Body of pancreas (tissue), 4 donors: ENCODE results near the gene CHRNA10. TPM values are rescaled to one million over a fixed set of nuclear protein-coding genes. Genes with fewer than 3 reads are reported as not detected.

Source experiments
- ATAC-seq: fragments of 150-250 bp; one replicate; pipeline ENCODE4 v1.9.1; 2016
- DNase-seq, 4 donors: peaks; one replicate each; pipeline ENCODE4 v3.0.0-alpha.2; 2019
- H3K27ac ChIP-seq, 4 donors: fragments of 200-600 bp; sonication (generic); 1 replicate in 3 of 4; 2 replicates in 1 of 4; pipeline versions ENCODE4 v1.5.1 to v1.6.1; 2016 to 2019; ENCODE audit warnings: mild to moderate bottlenecking in 1 of 4, mixed read lengths in 1 of 4, moderate library complexity in 1 of 4
- H3K27me3 ChIP-seq, 2 donors: fragments of 200-600 bp; sonication (generic); one replicate each; pipeline ENCODE4 v1.6.0; 2016; ENCODE audit warnings: mild to moderate bottlenecking in 1 of 2
- H3K36me3 ChIP-seq, 2 donors: fragments of 200-600 bp; sonication (generic); replicated peaks in 1 of 2; 2 replicates each; pipeline ENCODE4 v1.5.1; 2016; ENCODE audit warnings: low read depth in 2 of 2; ENCODE audit not compliant: insufficient read depth in 1 of 2
- H3K4me1 ChIP-seq: fragments of 200-600 bp; sonication (generic); one replicate; pipeline ENCODE4 v1.6.0; 2016
- H3K4me3 ChIP-seq, 2 donors: fragments of 200-600 bp; sonication (generic); 1 replicate in 1 of 2; 2 replicates in 1 of 2; pipeline ENCODE4 v1.5.1; 2016 to 2019
- H3K9me3 ChIP-seq, 3 donors: fragments of 200-600 bp; sonication (generic); 1 replicate in 2 of 3; 2 replicates in 1 of 3; pipeline ENCODE4 v1.5.1; 2016
- CTCF ChIP-seq, 7 experiments: fragments of 450-650 bp in 4 of 7; fragments of 200-600 bp in 3 of 7; sonication (generic) in 3 of 7; IDR thresholded peaks; one replicate each; pipeline ENCODE4 v1.5.1; 2016 to 2019; ENCODE audit warnings: antibody characterized with exemption in 7 of 7
- POLR2A ChIP-seq, 3 donors: fragments of 450-650 bp; IDR thresholded peaks; one replicate each; pipeline ENCODE4 v1.6.1; 2016; ENCODE audit warnings: antibody characterized with exemption in 3 of 3, mild to moderate bottlenecking in 2 of 3
- WGBS, 2 donors: methylation state at CpG; one replicate each; pipeline ENCODE4 v1.1.5; 2017; 5-methylcytosine and 5-hydroxymethylcytosine counted together
- intact Hi-C: fragments of 100-400 bp; cut with DNase I; formaldehyde crosslinking; loops from one replicate; pipeline ENCODE4 v1.15.1; 2023
- total RNA-seq, 2 donors: library from RNA; depleted of rRNA; stranded (reverse); fragments of >200 nt; gene quantifications; one replicate each; pipeline ENCODE4 v1.1.0, GENCODE V29; 2016

Gene CHRNA10
- total RNA-seq, 2 donors from 2014 or later = 2.3 to 3.0 TPM

- no peak for TF ChIP-seq POLR2A (IDR thresholded peaks at IDR 0.05)
- TF ChIP-seq CTCF (IDR thresholded peaks at IDR 0.05) = no peak
- no peaks in the 10 kb centered on the region for H3K27me3 ChIP-seq
- H3K4me3 ChIP-seq = no peak overlapping the region
- ATAC-seq = no peak
- no peak for DNase-seq
- no peaks in the 10 kb centered on the region for H3K36me3 ChIP-seq
- intact Hi-C loops = no loop called here
- no peak overlapping the region for H3K27ac ChIP-seq
- H3K9me3 ChIP-seq = no peaks in the 10 kb centered on the region
- H3K4me1 ChIP-seq = no peaks in the 10 kb centered on the region
- 87 to 94% methylated on average over 3 to 5 of the region's 5 CpGs for WGBS, 2 donors
Measured at GRCh38 chr11:3632070-3632660, 39.0 kb downstream of the CHRNA10 start.

GRCh38 chr11:3631331-3631730 is 39.9 kb downstream of the CHRNA10 start:
- no peaks in the 10 kb centered on the region for H3K27me3 ChIP-seq
- DNase-seq (no peak), ATAC-seq (no peak)
- WGBS, 2 donors = 84 to 86% methylated on average over 4 of the region's 4 CpGs
- TF ChIP-seq POLR2A (IDR thresholded peaks at IDR 0.05) = no peak
- TF ChIP-seq CTCF (IDR thresholded peaks at IDR 0.05) = no peak
- H3K36me3 ChIP-seq = no peaks in the 10 kb centered on the region
- intact Hi-C loops = no loop called here
- H3K4me3 ChIP-seq = no peak overlapping the region
- H3K4me1 ChIP-seq = no peaks in the 10 kb centered on the region
- no peak overlapping the region for H3K27ac ChIP-seq
- no peaks in the 10 kb centered on the region for H3K9me3 ChIP-seq

GRCh38 chr11:3627291-3627690 is 43.9 kb downstream of the CHRNA10 start:
- DNase-seq (no peak), ATAC-seq (peak; percentile 73)
- H3K27ac ChIP-seq = no peak overlapping the region
- intact Hi-C loops = no loop called here
- H3K36me3 ChIP-seq = no peaks in the 10 kb centered on the region
- no peak overlapping the region for H3K4me3 ChIP-seq
- H3K27me3 ChIP-seq = no peaks in the 10 kb centered on the region
- no peaks in the 10 kb centered on the region for H3K9me3 ChIP-seq
- H3K4me1 ChIP-seq = no peaks in the 10 kb centered on the region
- no peak for TF ChIP-seq CTCF (IDR thresholded peaks at IDR 0.05)
- no peak for TF ChIP-seq POLR2A (IDR thresholded peaks at IDR 0.05)
- 86 to 100% methylated on average over 1 of the region's 1 CpG for WGBS, 2 donors

GRCh38 chr11:3626250-3626960 is 44.8 kb downstream of the CHRNA10 start:
- no peak for ATAC-seq
- no peak overlapping the region for H3K27ac ChIP-seq
- no peak overlapping the region for H3K4me3 ChIP-seq
- H3K9me3 ChIP-seq = no peaks in the 10 kb centered on the region
- 73 to 83% methylated on average over 20 to 23 of the region's 23 CpGs for WGBS, 2 donors
- no peaks in the 10 kb centered on the region for H3K4me1 ChIP-seq
- H3K27me3 ChIP-seq = no peaks in the 10 kb centered on the region
- peak in 3 of 4 donors; percentile 19 to 62 (median 35) for DNase-seq
- TF ChIP-seq CTCF (IDR thresholded peaks at IDR 0.05) (no peak), POLR2A (IDR thresholded peaks at IDR 0.05) (no peak)
- intact Hi-C loops = no loop called here
- H3K36me3 ChIP-seq = no peaks in the 10 kb centered on the region
